Measurements from ENCODE around the gene TSR2. TPM values are rescaled to one million over a fixed set of nuclear protein-coding genes. Genes with fewer than 3 reads are reported as not detected.

The TSR2 gene
- total RNA-seq, 2 experiments from 2014 or later = 36.3 to 36.5 TPM

Other genes starting within 250 kb of the TSR2 start
- gene WNK3, start 82.4 kb upstream of the TSR2 start, total RNA-seq = under 1 TPM; 0.16 to 0.25 TPM
- gene FGD1, start 55.8 kb downstream of the TSR2 start, total RNA-seq = under 1 TPM in 1 of 2 experiments, not detected in 1; 0.06 TPM
- 10 to 100 TPM; 21.5 to 22.8 TPM for gene GNL3L, start 89.8 kb downstream of the TSR2 start, total RNA-seq

Measured in CD4-positive, alpha-beta T cell (primary cell).